Uterus (tissue), 4 donors: Measurements from ENCODE around the gene CCR3. TPM values are rescaled to one million over a fixed set of nuclear protein-coding genes. Genes with fewer than 3 reads are reported as not detected.

Experiments
- DNase-seq, 2 donors: peaks; one replicate each; pipeline ENCODE4 v3.0.0-alpha.2; 2019 to 2020
- H3K27ac ChIP-seq, 2 donors: fragments of 200-600 bp; sonication (generic); 1 replicate in 1 of 2; 2 replicates in 1 of 2; pipeline ENCODE4 v1.5.1; 2016 to 2018
- H3K27me3 ChIP-seq, 2 donors: fragments of 200-600 bp; sonication (generic); one replicate each; pipeline ENCODE4 v1.5.1; 2018 to 2019; ENCODE audit warnings: control low read depth in 1 of 2
- H3K36me3 ChIP-seq, 2 donors: fragments of 200-600 bp; sonication (generic); one replicate each; pipeline ENCODE4 v1.5.1; 2019; ENCODE audit warnings: control low read depth in 1 of 2
- H3K4me1 ChIP-seq, 2 donors: fragments of 200-600 bp; sonication (generic); one replicate each; pipeline ENCODE4 v1.5.1; 2018 to 2019; ENCODE audit warnings: control low read depth in 1 of 2
- H3K4me3 ChIP-seq, 2 donors: fragments of 200-600 bp; sonication (generic); 1 replicate in 1 of 2; 2 replicates in 1 of 2; pipeline ENCODE4 v1.5.1; 2018 to 2019; ENCODE audit warnings: mild to moderate bottlenecking in 1 of 2
- H3K9me3 ChIP-seq, 2 donors: fragments of 200-600 bp; sonication (generic); one replicate each; pipeline ENCODE4 v1.5.1; 2019; ENCODE audit warnings: control low read depth in 1 of 2
- POLR2A ChIP-seq, 2 donors: fragments of 450-650 bp; IDR thresholded peaks; one replicate each; pipeline ENCODE4 v1.6.1; 2016; ENCODE audit warnings: antibody characterized with exemption in 2 of 2, mild to moderate bottlenecking in 1 of 2, moderate library complexity in 1 of 2
- intact Hi-C: fragments of 100-400 bp; cut with DNase I; formaldehyde crosslinking; loops from one replicate; pipeline ENCODE4 v1.15.1; 2023; ENCODE audit warnings: low total_unique reads
- total RNA-seq, 4 donors: library from RNA; depleted of rRNA in 3 of 4; stranded (reverse); fragments of >200 nt in 3 of 4; gene quantifications; one replicate each; pipeline versions ENCODE4 v1.1.0 to v1.2.4, GENCODE V29; 2014 to 2023
- TF ChIP-seq, protein P1 (sequence below), 4 experiments: fragments of 200-600 bp in 2 of 4; fragments of 450-650 bp in 2 of 4; sonication (generic) in 2 of 4; IDR thresholded peaks; one replicate each; pipeline ENCODE4 v1.5.1; 2016 to 2019; ENCODE audit warnings: antibody characterized with exemption in 4 of 4, mild to moderate bottlenecking in 2 of 4, moderate library complexity in 1 of 4
- donor health status: DM: yes; HTN: yes; CAD: no.

Gene CCR3
- total RNA-seq, 4 donors from 2014 or later = not detected

DNA sequence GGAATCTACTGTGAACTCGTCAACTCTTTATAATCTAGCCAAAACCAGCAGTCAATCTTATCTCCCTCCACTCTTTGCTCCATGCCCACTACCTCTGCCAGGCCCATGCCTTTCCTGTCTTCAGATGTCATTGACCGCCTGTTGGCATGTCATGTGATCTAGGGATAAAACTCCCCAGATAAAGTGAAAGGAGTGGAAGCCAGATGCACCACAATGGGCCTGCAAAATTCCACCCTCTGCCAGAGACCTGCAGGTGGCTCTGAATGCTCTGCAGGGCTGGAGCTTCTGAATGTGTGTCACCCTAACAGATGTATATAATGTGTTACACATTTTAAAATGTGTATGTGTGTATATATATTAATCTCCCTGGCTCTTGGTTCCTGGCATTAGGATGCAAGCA, 2.3 kb upstream of the CCR3 start:
- Histone ChIP-seq H3K27me3 (no peaks in the 10 kb centered on the region), H3K36me3 (no peaks in the 10 kb centered on the region), H3K9me3 (no peaks in the 10 kb centered on the region), H3K4me3 (no peak overlapping the region), H3K27ac (no peak overlapping the region), H3K4me1 (no peaks in the 10 kb centered on the region)
- TF ChIP-seq, protein P1, sequence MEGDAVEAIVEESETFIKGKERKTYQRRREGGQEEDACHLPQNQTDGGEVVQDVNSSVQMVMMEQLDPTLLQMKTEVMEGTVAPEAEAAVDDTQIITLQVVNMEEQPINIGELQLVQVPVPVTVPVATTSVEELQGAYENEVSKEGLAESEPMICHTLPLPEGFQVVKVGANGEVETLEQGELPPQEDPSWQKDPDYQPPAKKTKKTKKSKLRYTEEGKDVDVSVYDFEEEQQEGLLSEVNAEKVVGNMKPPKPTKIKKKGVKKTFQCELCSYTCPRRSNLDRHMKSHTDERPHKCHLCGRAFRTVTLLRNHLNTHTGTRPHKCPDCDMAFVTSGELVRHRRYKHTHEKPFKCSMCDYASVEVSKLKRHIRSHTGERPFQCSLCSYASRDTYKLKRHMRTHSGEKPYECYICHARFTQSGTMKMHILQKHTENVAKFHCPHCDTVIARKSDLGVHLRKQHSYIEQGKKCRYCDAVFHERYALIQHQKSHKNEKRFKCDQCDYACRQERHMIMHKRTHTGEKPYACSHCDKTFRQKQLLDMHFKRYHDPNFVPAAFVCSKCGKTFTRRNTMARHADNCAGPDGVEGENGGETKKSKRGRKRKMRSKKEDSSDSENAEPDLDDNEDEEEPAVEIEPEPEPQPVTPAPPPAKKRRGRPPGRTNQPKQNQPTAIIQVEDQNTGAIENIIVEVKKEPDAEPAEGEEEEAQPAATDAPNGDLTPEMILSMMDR (IDR thresholded peaks at IDR 0.05) = no peak
- TF ChIP-seq POLR2A (IDR thresholded peaks at IDR 0.05) = no peak
- intact Hi-C loops = no loop called here
- no peak for DNase-seq

DNA sequence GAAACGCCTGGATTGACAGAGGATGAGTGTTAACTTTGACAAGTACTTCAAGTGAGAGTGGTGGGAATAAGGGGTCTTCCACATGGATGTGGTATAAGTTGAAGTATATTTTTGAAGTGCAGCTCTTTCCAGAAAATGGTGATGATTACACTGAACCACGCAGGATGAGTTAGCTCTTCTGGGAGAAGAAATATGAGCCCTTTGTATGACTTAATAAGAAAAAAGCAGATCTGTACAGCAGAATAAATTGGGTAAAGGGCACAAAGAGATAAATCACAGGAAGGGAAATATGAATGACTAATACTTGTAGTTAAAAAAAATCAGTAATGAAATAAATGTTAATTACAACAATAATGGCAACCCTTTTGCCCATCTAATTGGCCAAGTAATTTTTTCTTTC, 1.3 kb downstream of the CCR3 start:
- intact Hi-C loops = no loop called here
- no peaks in the 10 kb centered on the region for H3K4me1 ChIP-seq
- H3K4me3 ChIP-seq = no peak overlapping the region
- DNase-seq = no peak
- no peaks in the 10 kb centered on the region for H3K27me3 ChIP-seq
- TF ChIP-seq, protein P1 (IDR thresholded peaks at IDR 0.05) = no peak
- no peak for TF ChIP-seq POLR2A (IDR thresholded peaks at IDR 0.05)
- no peaks in the 10 kb centered on the region for H3K9me3 ChIP-seq
- no peak overlapping the region for H3K27ac ChIP-seq
- no peaks in the 10 kb centered on the region for H3K36me3 ChIP-seq

DNA sequence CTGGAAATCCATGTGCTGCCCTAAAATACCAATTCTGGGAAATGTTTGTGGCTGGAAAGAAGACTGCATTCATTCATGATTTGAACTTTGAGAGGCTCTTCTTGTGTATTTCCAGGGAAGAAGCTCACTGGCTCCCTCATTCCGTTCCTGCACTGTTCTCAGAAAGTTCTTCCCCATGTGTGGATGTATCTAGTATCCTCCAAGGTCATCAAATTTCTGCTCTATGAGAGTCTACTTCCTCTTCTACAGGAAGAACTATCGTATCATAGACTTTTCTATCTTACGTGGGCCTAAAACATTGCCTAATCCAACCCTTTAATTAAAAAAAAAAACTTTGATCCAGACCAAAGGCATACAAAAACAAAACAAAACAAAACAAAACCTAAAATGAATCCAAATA, 2.9 kb downstream of the CCR3 start:
- intact Hi-C loops = no loop called here
- H3K27ac ChIP-seq = no peak overlapping the region
- TF ChIP-seq POLR2A (IDR thresholded peaks at IDR 0.05) = no peak
- TF ChIP-seq, protein P1 (IDR thresholded peaks at IDR 0.05) = no peak
- H3K4me1 ChIP-seq = no peaks in the 10 kb centered on the region
- no peaks in the 10 kb centered on the region for H3K9me3 ChIP-seq
- H3K36me3 ChIP-seq = no peaks in the 10 kb centered on the region
- no peak for DNase-seq
- H3K27me3 ChIP-seq = no peaks in the 10 kb centered on the region
- H3K4me3 ChIP-seq = no peak overlapping the region

DNA sequence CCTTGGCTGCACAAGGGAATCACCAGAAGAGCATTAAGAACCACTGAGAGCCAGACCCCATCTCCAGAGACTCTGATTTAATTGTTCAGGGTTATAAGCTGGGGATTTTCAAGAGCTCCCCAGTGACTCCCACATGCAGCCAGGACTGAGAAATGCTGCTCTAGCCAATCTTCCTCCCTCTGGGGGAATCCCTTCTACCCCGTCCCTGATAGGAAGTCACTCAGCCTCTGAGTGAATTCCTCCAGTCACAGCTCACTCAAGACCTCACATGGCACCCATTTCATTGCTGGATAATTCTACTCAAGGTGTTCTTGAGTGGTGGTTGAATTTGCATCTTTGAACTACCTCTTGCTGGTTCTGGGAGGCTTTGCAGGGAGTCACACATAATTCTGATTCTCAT, 10.7 kb downstream of the CCR3 start:
- Histone ChIP-seq H3K4me1 (no peaks in the 10 kb centered on the region), H3K27me3 (no peaks in the 10 kb centered on the region), H3K4me3 (no peak overlapping the region), H3K9me3 (no peaks in the 10 kb centered on the region), H3K36me3 (no peaks in the 10 kb centered on the region), H3K27ac (no peak overlapping the region)
- no peak for DNase-seq
- intact Hi-C loops = no loop called here
- no peak for TF ChIP-seq POLR2A (IDR thresholded peaks at IDR 0.05)
- TF ChIP-seq, protein P1 (IDR thresholded peaks at IDR 0.05) = no peak

DNA sequence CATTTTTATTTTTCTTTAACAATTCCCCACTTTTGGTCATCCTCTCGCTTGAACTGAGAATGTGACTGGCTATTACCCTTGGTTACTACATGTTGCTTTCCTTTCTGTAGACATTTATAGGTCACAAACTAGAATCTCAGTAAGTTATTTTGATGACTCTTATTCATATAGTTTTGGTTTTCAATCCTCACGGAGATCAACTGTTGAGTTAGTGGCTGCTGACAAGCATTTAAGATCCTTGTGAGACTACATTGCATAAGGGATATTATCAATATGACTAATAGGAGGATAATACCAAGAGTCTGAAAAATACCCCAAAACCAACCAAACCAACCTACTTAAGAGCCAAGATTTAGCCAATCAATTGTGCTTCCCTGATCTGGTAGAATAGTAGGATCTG, 16.3 kb downstream of the CCR3 start:
- Histone ChIP-seq H3K27me3 (no peaks in the 10 kb centered on the region), H3K4me3 (no peak overlapping the region), H3K4me1 (no peaks in the 10 kb centered on the region), H3K36me3 (no peaks in the 10 kb centered on the region), H3K27ac (no peak overlapping the region), H3K9me3 (no peaks in the 10 kb centered on the region)
- TF ChIP-seq, protein P1 (IDR thresholded peaks at IDR 0.05) = no peak
- TF ChIP-seq POLR2A (IDR thresholded peaks at IDR 0.05) = no peak
- intact Hi-C loops = no loop called here
- DNase-seq = no peak
